Measurements from ENCODE around the gene WFDC1. TPM values are rescaled to one million over a fixed set of nuclear protein-coding genes. Genes with fewer than 3 reads are reported as not detected.

The WFDC1 gene
- total and polyA plus RNA-seq, 2 experiments from 2014 or later: 0.76 to 0.95 TPM

DNA sequence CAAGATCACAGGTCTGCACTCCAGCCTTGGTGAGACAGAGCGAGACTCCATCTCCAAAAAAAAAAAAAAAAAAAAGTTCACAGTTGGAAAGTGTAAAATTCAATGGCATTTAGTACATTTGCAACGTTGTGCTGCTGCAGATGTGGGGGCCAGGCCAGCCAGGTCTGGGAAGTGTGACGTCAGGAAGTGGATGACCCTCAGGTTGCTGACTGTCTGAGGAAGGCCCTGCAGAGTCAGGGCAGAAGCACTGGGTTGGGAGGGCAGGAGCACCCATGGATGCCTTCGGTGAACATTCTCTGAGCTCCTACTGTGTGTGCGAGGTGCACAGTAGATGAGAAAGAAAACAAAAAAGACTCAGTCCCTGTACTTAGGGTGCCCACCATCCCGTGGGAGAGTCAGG is 12.1 kb upstream of the WFDC1 start:
- no peak overlapping the region for H3K4me2 ChIP-seq
- Mint-ChIP-seq H3K27ac (no peak overlapping the region), H3K36me3 (ENCODE audit: low read depth) (no peaks in the 10 kb centered on the region), H3K27me3 (ENCODE audit: insufficient read depth, low read depth, poor library complexity) (peaks cover 12% of the 10 kb centered on the region), H3K4me1 (peaks cover 29% of the 10 kb centered on the region), H3K9me3 (no peaks in the 10 kb centered on the region), H3K4me3 (no peak overlapping the region)
- H3K27me3 ChIP-seq (ENCODE audit: insufficient read depth): no peaks in the 10 kb centered on the region
- DNase-seq (ENCODE audit: low spot score): no peak
- H3K36me3 ChIP-seq (ENCODE audit: insufficient read depth): no peaks in the 10 kb centered on the region
- TF ChIP-seq POLR2AphosphoS5 (IDR thresholded peaks at IDR 0.05; ENCODE audit: low read depth) (no peak), STAT1 (IDR thresholded peaks at IDR 0.05; ENCODE audit: unreplicated experiment) (no peak), JUNB (IDR thresholded peaks at IDR 0.05; ENCODE audit: unreplicated experiment) (no peak), CTCF (conservative IDR thresholded peaks at IDR 0.05; ENCODE audit: low read depth in 2 of 2) (no peak), NANOG (IDR thresholded peaks at IDR 0.05; ENCODE audit: borderline replicate concordance) (no peak), REST (IDR thresholded peaks at IDR 0.05; ENCODE audit: unreplicated experiment) (no peak), CREB1 (CRISPR knock-in tag; IDR thresholded peaks at IDR 0.05; ENCODE audit: low read depth) (no peak)
- TF ChIP-seq, protein P1, sequence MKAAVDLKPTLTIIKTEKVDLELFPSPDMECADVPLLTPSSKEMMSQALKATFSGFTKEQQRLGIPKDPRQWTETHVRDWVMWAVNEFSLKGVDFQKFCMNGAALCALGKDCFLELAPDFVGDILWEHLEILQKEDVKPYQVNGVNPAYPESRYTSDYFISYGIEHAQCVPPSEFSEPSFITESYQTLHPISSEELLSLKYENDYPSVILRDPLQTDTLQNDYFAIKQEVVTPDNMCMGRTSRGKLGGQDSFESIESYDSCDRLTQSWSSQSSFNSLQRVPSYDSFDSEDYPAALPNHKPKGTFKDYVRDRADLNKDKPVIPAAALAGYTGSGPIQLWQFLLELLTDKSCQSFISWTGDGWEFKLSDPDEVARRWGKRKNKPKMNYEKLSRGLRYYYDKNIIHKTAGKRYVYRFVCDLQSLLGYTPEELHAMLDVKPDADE (IDR thresholded peaks at IDR 0.05): no peak
- no peaks in the 10 kb centered on the region for H3K79me2 ChIP-seq (replicated peaks; ENCODE audit: insufficient read depth)
- no peak overlapping the region for H2AFZ ChIP-seq
- H3K9me2 ChIP-seq (ENCODE audit: insufficient read depth): no peaks in the 10 kb centered on the region
- no peak overlapping the region for H3K27ac ChIP-seq (ENCODE audit: low read depth)
- no peak for ATAC-seq
- H3K4me3 ChIP-seq: no peak overlapping the region
- peaks cover 22% of the 10 kb centered on the region for H3K4me1 ChIP-seq (ENCODE audit: insufficient read depth)
- H4K20me1 ChIP-seq (replicated peaks; ENCODE audit: insufficient read depth): no peaks in the 10 kb centered on the region
- peaks cover 5% of the 10 kb centered on the region for H3F3A ChIP-seq (replicated peaks; ENCODE audit: low read depth)
